KOPT-K1 (cell line): ENCODE measurements around the gene KCNN3.

Experiments used
- H3K27ac ChIP-seq: fragments of 200-600 bp; sonication (generic); 2 replicates; pipeline ENCODE4 v1.5.1; 2016; ENCODE audit warnings: antibody characterized with exemption, mild to moderate bottlenecking, low read depth, low read length; ENCODE audit not compliant: poor library complexity, severe bottlenecking
- H3K36me3 ChIP-seq: fragments of 200-600 bp; sonication (generic); 2 replicates; pipeline ENCODE4 v1.5.1; 2017; ENCODE audit warnings: antibody characterized with exemption, mild to moderate bottlenecking, low read length, moderate library complexity; ENCODE audit not compliant: insufficient read depth
- H3K9me3 ChIP-seq: fragments of 200-600 bp; sonication (generic); 2 replicates; pipeline ENCODE4 v1.5.1; 2017; ENCODE audit warnings: antibody characterized with exemption, low read length, mild to moderate bottlenecking; ENCODE audit not compliant: insufficient read depth, poor library complexity, severe bottlenecking

Gene KCNN3

GRCh38 chr1:154886281-154887015, 16.4 kb upstream of the KCNN3 start:
- Histone ChIP-seq H3K9me3 (no peaks in the 10 kb centered on the region), H3K36me3 (no peaks in the 10 kb centered on the region), H3K27ac (no peak overlapping the region)

- no peaks in the 10 kb centered on the region for H3K36me3 ChIP-seq
- no peaks in the 10 kb centered on the region for H3K9me3 ChIP-seq
- no peak overlapping the region for H3K27ac ChIP-seq
These were observed 15.0 kb upstream of the KCNN3 start for GRCh38 chr1:154884869-154885701.

- H3K27ac ChIP-seq, result no peak overlapping the region
- H3K36me3 ChIP-seq, result no peaks in the 10 kb centered on the region
- H3K9me3 ChIP-seq, result no peaks in the 10 kb centered on the region
These were observed 14.1 kb upstream of the KCNN3 start for GRCh38 chr1:154883919-154884868.

- Histone ChIP-seq H3K9me3 (no peaks in the 10 kb centered on the region), H3K36me3 (no peaks in the 10 kb centered on the region), H3K27ac (no peak overlapping the region)
These were observed 11.9 kb upstream of the KCNN3 start for GRCh38 chr1:154881820-154882535.

GRCh38 chr1:154880671-154881070, 10.6 kb upstream of the KCNN3 start:
- H3K9me3 ChIP-seq, result no peaks in the 10 kb centered on the region
- H3K27ac ChIP-seq, result no peak overlapping the region
- H3K36me3 ChIP-seq, result no peaks in the 10 kb centered on the region

- H3K27ac ChIP-seq, result no peak overlapping the region
- no peaks in the 10 kb centered on the region for H3K36me3 ChIP-seq
- H3K9me3 ChIP-seq, result no peaks in the 10 kb centered on the region
These were observed 8.9 kb upstream of the KCNN3 start for GRCh38 chr1:154879038-154879421.

GRCh38 chr1:154878371-154879037, 8.4 kb upstream of the KCNN3 start:
- Histone ChIP-seq H3K36me3 (no peaks in the 10 kb centered on the region), H3K27ac (no peak overlapping the region), H3K9me3 (no peaks in the 10 kb centered on the region)

- no peaks in the 10 kb centered on the region for H3K9me3 ChIP-seq
- H3K27ac ChIP-seq, result no peak overlapping the region
- H3K36me3 ChIP-seq, result no peaks in the 10 kb centered on the region
These were observed 7.4 kb upstream of the KCNN3 start for GRCh38 chr1:154877370-154877974.

GRCh38 chr1:154876842-154877369, 6.8 kb upstream of the KCNN3 start:
- Histone ChIP-seq H3K36me3 (no peaks in the 10 kb centered on the region), H3K27ac (no peak overlapping the region), H3K9me3 (no peaks in the 10 kb centered on the region)

- Histone ChIP-seq H3K9me3 (no peaks in the 10 kb centered on the region), H3K27ac (no peak overlapping the region), H3K36me3 (no peaks in the 10 kb centered on the region)
These were observed 4.4 kb upstream of the KCNN3 start for GRCh38 chr1:154874465-154874864.

GRCh38 chr1:154873321-154873950, 3.4 kb upstream of the KCNN3 start:
- no peaks in the 10 kb centered on the region for H3K9me3 ChIP-seq
- no peaks in the 10 kb centered on the region for H3K36me3 ChIP-seq
- H3K27ac ChIP-seq, result no peak overlapping the region

GRCh38 chr1:154871374-154871773, 1.3 kb upstream of the KCNN3 start:
- Histone ChIP-seq H3K27ac (no peak overlapping the region), H3K9me3 (no peaks in the 10 kb centered on the region)

GRCh38 chr1:154870734-154871133, 653 bp upstream of the KCNN3 start:
- Histone ChIP-seq H3K36me3 (no peaks in the 10 kb centered on the region), H3K27ac (no peak overlapping the region), H3K9me3 (no peaks in the 10 kb centered on the region)

More at GRCh38 chr1:154871374-154871773, 1.3 kb upstream of the KCNN3 start:
- H3K36me3 ChIP-seq, result no peaks in the 10 kb centered on the region
